Measurements from ENCODE around the gene NOVA1.

DNA sequence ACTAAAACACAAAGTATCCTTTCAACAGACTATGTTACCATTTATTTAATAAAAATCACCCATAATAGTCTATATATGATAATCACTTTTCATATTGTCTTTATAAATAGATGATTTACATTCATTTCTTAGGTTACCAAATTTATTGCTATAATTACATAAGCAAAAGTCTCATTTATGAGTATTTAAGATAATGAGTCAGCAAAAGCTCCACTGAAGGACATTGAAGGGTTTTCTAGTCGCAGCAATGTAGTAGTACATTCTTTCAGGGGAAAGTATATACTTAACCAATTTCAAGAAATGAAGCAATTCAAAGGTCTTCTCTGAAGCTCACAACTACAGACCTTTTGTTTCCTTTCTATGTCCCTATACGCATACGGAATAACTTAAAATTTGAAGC, 110.9 kb downstream of the NOVA1 start:
- TF ChIP-seq RXRA (IDR thresholded peaks at IDR 0.05), result no peak
- TF ChIP-seq, protein P1, sequence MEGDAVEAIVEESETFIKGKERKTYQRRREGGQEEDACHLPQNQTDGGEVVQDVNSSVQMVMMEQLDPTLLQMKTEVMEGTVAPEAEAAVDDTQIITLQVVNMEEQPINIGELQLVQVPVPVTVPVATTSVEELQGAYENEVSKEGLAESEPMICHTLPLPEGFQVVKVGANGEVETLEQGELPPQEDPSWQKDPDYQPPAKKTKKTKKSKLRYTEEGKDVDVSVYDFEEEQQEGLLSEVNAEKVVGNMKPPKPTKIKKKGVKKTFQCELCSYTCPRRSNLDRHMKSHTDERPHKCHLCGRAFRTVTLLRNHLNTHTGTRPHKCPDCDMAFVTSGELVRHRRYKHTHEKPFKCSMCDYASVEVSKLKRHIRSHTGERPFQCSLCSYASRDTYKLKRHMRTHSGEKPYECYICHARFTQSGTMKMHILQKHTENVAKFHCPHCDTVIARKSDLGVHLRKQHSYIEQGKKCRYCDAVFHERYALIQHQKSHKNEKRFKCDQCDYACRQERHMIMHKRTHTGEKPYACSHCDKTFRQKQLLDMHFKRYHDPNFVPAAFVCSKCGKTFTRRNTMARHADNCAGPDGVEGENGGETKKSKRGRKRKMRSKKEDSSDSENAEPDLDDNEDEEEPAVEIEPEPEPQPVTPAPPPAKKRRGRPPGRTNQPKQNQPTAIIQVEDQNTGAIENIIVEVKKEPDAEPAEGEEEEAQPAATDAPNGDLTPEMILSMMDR (IDR thresholded peaks at IDR 0.05; ENCODE audit: low read depth, low read length, missing input control), result no peak
- no peak for TF ChIP-seq GABPA (IDR thresholded peaks at IDR 0.05 in 1 of 2, conservative IDR thresholded peaks at IDR 0.05 in 1 of 2)
- TF ChIP-seq EGR1 (IDR thresholded peaks at IDR 0.05; ENCODE audit: low read depth in 2 of 2), result no peak

Data from liver (tissue), 3 donors.